ENCODE measurements around the gene GPC5.

Gene GPC5

GRCh38 chr13:91649456-91649855, 251.0 kb downstream of the GPC5 start:
- H3K27ac ChIP-seq, result no peak overlapping the region
- no peak for TF ChIP-seq CTCF (IDR thresholded peaks at IDR 0.05)
- no peaks in the 10 kb centered on the region for H3K9me3 ChIP-seq
- no peaks in the 10 kb centered on the region for H3K36me3 ChIP-seq
- no peaks in the 10 kb centered on the region for H3K4me1 ChIP-seq
- no peak overlapping the region for H3K4me3 ChIP-seq
- intact Hi-C loops (cut with DNase I; ENCODE audit: low total_unique reads), result no loop called here
- no peak for DNase-seq
- H3K27me3 ChIP-seq, result no peaks in the 10 kb centered on the region

- Histone ChIP-seq H3K36me3 (no peaks in the 10 kb centered on the region), H3K9me3 (no peaks in the 10 kb centered on the region), H3K4me3 (no peak overlapping the region), H3K27ac (no peak overlapping the region), H3K27me3 (no peaks in the 10 kb centered on the region), H3K4me1 (no peaks in the 10 kb centered on the region)
- intact Hi-C loops (cut with DNase I; ENCODE audit: low total_unique reads), result no loop called here
- TF ChIP-seq CTCF (IDR thresholded peaks at IDR 0.05), result no peak
- DNase-seq, result no peak
These were observed 254.2 kb downstream of the GPC5 start for GRCh38 chr13:91652404-91653301.

GRCh38 chr13:91655731-91656130, 257.3 kb downstream of the GPC5 start:
- no peak overlapping the region for H3K27ac ChIP-seq
- no peaks in the 10 kb centered on the region for H3K9me3 ChIP-seq
- no peak for DNase-seq

GRCh38 chr13:91657283-91657682, 258.9 kb downstream of the GPC5 start:
- H3K4me1 ChIP-seq, result no peaks in the 10 kb centered on the region
- H3K36me3 ChIP-seq, result no peaks in the 10 kb centered on the region
- TF ChIP-seq CTCF (IDR thresholded peaks at IDR 0.05), result no peak
- H3K9me3 ChIP-seq, result no peaks in the 10 kb centered on the region
- no peak overlapping the region for H3K4me3 ChIP-seq
- H3K27me3 ChIP-seq, result no peaks in the 10 kb centered on the region
- no peak for DNase-seq
- intact Hi-C loops (cut with DNase I; ENCODE audit: low total_unique reads), result no loop called here
- H3K27ac ChIP-seq, result no peak overlapping the region

More at GRCh38 chr13:91655731-91656130, 257.3 kb downstream of the GPC5 start:
- TF ChIP-seq CTCF (IDR thresholded peaks at IDR 0.05), result no peak
- Histone ChIP-seq H3K4me3 (no peak overlapping the region), H3K4me1 (no peaks in the 10 kb centered on the region), H3K36me3 (no peaks in the 10 kb centered on the region), H3K27me3 (no peaks in the 10 kb centered on the region)
- intact Hi-C loops (cut with DNase I; ENCODE audit: low total_unique reads), result no loop called here

- no peaks in the 10 kb centered on the region for H3K36me3 ChIP-seq
- no peaks in the 10 kb centered on the region for H3K27me3 ChIP-seq
- H3K4me3 ChIP-seq, result no peak overlapping the region
- H3K27ac ChIP-seq, result no peak overlapping the region
- intact Hi-C loops (cut with DNase I; ENCODE audit: low total_unique reads), result no loop called here
- H3K4me1 ChIP-seq, result no peaks in the 10 kb centered on the region
- TF ChIP-seq CTCF (IDR thresholded peaks at IDR 0.05), result no peak
- no peak for DNase-seq
- H3K9me3 ChIP-seq, result no peaks in the 10 kb centered on the region
These were observed 261.0 kb downstream of the GPC5 start for GRCh38 chr13:91659256-91660075.

Measured in tibial artery (tissue), 4 donors.